AG10803 (cell line): ENCODE results near the gene POLE2.
"Not testable (repeated sequence)": the region's sequence is repeated elsewhere in the genome, so short reads cannot be mapped to it uniquely, and the experiment has no call there.

Experiments used
- DNase-seq: peaks from one replicate; pipeline ENCODE4 v3.0.0; 2010; ENCODE audit warnings: low read depth
- H3K4me3 ChIP-seq: 2 replicates; pipeline ENCODE4 v1.5.1; 2011; ENCODE audit warnings: mild to moderate bottlenecking, low read length, control low read depth
- CTCF ChIP-seq: conservative IDR thresholded peaks from 2 replicates; pipeline ENCODE4 v1.5.1; 2011; ENCODE audit warnings: mild to moderate bottlenecking, low read length, control low read depth, inconsistent platforms

POLE2 gene

GRCh38 chr14:49686425-49686824, 1.6 kb downstream of the POLE2 start:
- no peak overlapping the region for H3K4me3 ChIP-seq
- no peak for DNase-seq
- no peak for TF ChIP-seq CTCF

- no peak for TF ChIP-seq CTCF
- no peak for DNase-seq
- no peak overlapping the region for H3K4me3 ChIP-seq
Measured at GRCh38 chr14:49679271-49679670, 8.7 kb downstream of the POLE2 start.

- peak; percentile 9; the same call in 1 of the 2 replicates for TF ChIP-seq CTCF
- DNase-seq = no peak
Measured at GRCh38 chr14:49677643-49678042, 10.4 kb downstream of the POLE2 start.

GRCh38 chr14:49673586-49673985, 14.4 kb downstream of the POLE2 start:
- no peak for TF ChIP-seq CTCF
- H3K4me3 ChIP-seq = no peak overlapping the region
- DNase-seq = no peak

More at GRCh38 chr14:49677643-49678042, 10.4 kb downstream of the POLE2 start:
- no peak overlapping the region for H3K4me3 ChIP-seq

- no peak for TF ChIP-seq CTCF
- no peak for DNase-seq
- H3K4me3 ChIP-seq = no peak overlapping the region
Measured at GRCh38 chr14:49670475-49670874, 17.5 kb downstream of the POLE2 start.

GRCh38 chr14:49659526-49660455, 28.2 kb downstream of the POLE2 start:
- H3K4me3 ChIP-seq = no peak overlapping the region
- no peak for TF ChIP-seq CTCF
- DNase-seq = no peak

GRCh38 chr14:49657500-49657899, 30.5 kb downstream of the POLE2 start:
- not testable (repeated sequence) for H3K4me3 ChIP-seq, DNase-seq
